ENCODE results near the gene PRSS1.

GRCh38 chr7:142752376-142753225 is 3.3 kb downstream of the PRSS1 start:
- TF ChIP-seq EZH2 (IDR thresholded peaks at IDR 0.05; ENCODE audit: borderline replicate concordance, low read depth, low read length, severe bottlenecking): no peak
- no peak for TF ChIP-seq CTCF (IDR thresholded peaks at IDR 0.05; ENCODE audit: extremely low read depth in 1 of 2, insufficient read depth in 1 of 2, low read depth in 1 of 2, low read length in 2 of 2)
- no peak for TF ChIP-seq POLR2A (IDR thresholded peaks at IDR 0.05; ENCODE audit: low read depth, low read length)
- no peak for TF ChIP-seq JUN (IDR thresholded peaks at IDR 0.05; ENCODE audit: borderline replicate concordance, insufficient read depth, insufficient read length, low read depth)
- no peak for TF ChIP-seq MYC (IDR thresholded peaks at IDR 0.05; ENCODE audit: low read depth, low read length)

Measured in endothelial cell of umbilical vein (primary cell).